Left forelimb (tissue), 1 donor: ENCODE data around the gene GNA12.

Experiments
- DNase-seq: peaks from one replicate; pipeline ENCODE4 v3.0.0-alpha.2; 2018; ENCODE audit warnings: low spot score

The GNA12 gene

DNA sequence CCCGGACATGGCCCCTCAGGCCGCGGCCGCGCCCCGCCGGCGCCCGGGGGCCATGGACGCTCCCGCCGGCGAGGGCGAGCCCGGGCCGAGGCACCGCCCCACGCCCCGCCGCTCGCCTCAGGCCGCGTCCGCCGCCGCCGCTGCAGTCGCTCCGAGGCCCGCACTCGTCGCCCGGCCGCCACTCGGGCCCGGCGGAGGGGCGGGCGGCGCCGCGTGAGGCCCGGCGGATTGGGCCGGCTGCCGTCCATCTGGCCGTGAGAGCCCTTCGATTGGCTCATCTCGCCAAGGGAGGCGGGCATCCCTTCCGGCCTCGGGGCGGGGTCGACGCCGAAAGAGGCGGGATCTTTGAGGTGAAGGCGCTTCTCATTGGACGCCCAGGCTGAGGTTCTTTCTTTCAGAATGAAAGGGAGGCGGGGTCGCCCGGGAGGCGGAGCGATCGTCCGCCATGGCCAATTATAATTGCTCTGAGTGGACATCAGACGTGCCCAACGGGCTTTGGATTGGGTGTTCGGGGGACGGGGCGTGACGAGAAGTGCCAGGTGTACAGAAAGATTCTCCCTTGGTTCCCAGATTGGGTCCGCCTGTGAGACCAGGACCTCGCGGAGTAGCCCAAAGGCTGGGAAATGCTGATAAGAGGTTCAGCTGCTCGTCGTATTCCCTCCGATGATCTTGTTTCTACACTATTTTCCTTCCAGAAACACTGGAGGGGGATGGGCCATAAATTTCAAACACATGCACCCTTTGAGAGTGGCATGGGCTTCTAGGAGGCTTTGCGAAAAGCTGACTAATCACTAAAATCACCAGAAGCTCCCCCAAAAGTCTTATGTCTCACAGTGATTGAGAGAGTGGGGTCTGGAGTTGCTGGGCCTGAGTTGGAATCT lies at the start of gene GNA12:
Gene GNA12, minus strand, starts transcription at position 156 of the 881 bp plus-strand sequence. Its CDS starts 147 bp downstream, at position 9.
- DNase-seq, result peak; percentile 99

DNA sequence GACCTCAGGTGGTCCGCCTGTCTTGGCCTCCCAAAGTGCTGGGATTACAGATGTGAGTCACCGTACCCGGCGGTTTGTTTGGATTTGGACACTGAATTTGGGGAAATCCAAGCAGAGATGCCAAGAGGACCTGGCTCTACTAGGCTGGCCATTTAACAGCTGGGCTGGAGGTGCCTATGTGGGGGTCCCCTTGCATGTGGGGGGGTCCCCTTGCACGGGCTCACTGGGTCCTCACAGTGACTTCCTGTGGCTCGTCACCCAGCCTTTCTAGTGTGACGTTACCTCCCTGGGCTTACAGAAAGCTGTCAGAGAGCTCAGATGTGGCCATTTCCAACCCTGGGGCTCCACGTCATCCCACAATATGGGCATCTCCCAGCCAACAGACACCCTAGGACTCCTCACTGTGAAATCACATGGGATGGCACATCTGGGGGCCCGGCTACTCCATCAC lies 49.3 kb upstream of the GNA12 start:
- no peak for DNase-seq

DNA sequence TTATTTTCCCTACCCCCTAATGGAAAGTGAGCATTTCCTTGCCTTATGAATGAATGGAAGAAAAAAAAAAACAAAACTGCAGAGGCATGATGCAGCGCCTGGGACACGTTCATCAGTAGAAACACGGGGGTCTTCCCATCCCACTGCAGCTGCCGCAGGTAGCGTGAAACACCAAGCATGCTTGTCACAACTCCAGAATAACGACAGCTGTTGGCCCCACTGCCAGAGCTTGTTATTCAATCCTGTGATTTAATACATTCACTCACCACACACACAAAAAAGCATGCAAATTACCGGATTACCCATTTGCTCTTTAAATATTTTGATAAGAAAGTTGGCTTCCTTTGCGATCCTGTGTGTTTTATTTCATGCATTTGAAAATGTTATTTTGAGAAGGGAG lies 48.4 kb upstream of the GNA12 start:
- no peak for DNase-seq

GRCh38 chr7:2887816-2888215 lies 43.7 kb upstream of the GNA12 start:
- no peak for DNase-seq

DNA sequence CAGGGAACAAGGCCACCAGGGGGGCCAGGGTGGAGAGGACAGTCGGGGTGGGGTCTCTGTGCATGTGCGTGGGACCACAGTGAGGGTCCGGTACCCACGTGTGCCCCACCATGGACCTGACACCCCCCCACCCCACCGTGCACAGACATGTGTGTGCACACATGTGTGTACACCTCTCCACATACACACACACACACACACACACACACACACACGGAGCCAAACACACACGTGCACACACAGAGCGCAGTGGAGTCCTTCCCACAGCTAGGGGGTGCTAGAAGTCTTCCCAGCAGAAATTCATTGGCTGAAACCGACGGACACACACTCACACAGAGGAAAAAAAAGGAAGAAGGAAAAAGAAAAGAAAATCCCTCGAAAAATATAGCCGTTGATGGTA lies 42.8 kb upstream of the GNA12 start:
- no peak for DNase-seq

- DNase-seq, result no peak
These were observed 42.3 kb upstream of the GNA12 start for GRCh38 chr7:2886391-2886790.

DNA sequence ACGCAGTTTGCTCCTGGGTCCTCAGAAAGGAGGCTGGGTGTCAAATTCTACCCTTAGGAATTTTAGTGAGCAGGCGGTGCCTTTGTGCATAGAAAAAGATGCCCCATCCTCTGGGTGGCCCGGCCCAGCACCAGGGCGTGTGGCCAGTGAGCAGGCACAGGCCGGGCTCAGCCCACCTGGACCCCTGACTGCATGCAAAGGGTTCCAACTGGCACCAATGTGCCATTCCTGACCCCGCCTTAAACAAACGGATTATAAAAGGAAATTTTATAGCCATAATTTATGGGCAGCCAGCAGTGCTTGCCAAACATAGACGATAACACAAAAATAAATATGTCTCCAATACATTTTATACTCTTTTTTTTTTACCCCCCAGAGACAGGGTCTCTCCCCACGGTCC lies 40.1 kb upstream of the GNA12 start:
- DNase-seq, result no peak

- DNase-seq, result no peak
These were observed 39.0 kb upstream of the GNA12 start for GRCh38 chr7:2883101-2883500.

- DNase-seq, result no peak
These were observed 38.0 kb upstream of the GNA12 start for GRCh38 chr7:2882111-2882510.

DNA sequence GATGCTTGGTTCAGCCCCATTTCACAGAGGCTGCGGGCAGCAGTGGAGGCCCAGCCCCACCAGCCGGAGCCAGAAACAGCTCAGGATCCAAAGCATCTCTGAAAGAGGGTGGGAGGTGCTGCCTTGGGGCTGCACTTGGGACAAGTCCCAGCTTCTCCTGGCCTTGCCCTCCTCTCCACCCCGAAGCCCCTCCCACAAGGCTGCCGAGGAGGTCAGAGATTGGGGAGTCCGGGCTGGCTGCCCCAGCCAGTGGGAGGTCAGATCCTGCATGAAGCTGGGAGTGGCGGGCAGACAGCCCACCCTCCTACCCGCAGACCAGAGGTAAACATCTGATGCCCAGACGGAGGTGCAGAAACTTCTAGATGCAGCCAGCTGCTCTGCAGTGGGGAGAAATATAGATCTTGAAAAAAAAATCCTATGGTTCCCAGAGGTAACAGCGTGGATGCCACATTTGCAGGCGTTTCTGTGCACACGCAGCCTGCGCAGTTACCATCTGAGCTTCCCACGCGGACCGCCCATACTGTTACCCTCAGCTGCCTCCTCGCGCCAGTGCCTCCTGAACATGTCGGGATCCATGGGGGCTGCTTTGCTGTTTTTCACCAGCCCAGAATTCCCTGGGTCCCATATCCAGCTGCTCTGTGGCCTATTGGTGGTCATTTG lies 36.9 kb upstream of the GNA12 start:
- DNase-seq, result no peak

DNA sequence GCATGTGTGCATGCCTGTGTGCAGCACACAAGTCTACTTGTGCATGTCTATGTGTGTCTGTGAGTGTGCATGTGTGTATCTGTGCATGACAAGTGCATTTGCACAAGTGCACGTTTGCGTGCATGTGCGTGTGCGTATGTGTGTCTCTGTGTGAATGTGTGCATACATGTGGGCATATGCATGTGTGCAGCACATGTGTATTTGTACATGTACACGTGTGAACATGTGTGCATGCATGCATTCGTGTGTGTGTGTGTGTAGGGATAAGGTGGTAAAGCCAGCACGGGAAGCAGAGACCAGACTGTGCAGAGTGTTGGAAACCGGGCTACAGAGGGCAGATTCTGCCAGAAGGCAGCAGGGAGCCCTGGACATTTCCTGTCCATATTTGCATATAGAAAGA lies 35.9 kb upstream of the GNA12 start:
- DNase-seq, result no peak

DNA sequence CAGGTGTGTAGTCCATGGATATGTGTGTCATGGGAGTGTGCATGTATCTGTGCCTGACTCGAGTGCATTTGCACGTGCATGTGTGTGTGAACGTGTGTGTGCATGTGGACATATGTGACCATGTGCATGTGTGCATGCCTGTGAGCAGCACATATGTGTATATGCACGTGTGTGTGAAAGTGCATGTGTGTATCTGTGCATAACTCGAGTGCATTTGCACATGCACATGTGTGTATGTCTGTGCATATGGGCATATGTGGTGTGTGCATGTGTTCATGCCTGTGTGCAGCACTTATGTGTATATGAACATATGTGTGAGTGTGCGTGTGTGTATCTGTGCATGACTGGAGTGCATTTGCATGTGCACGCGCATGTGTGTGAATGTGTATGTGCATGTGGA lies 35.2 kb upstream of the GNA12 start:
- DNase-seq, result no peak

GRCh38 chr7:2878306-2878705 lies 34.2 kb upstream of the GNA12 start:
- no peak for DNase-seq

- no peak for DNase-seq
These were observed 32.1 kb upstream of the GNA12 start for GRCh38 chr7:2876031-2876731.

DNA sequence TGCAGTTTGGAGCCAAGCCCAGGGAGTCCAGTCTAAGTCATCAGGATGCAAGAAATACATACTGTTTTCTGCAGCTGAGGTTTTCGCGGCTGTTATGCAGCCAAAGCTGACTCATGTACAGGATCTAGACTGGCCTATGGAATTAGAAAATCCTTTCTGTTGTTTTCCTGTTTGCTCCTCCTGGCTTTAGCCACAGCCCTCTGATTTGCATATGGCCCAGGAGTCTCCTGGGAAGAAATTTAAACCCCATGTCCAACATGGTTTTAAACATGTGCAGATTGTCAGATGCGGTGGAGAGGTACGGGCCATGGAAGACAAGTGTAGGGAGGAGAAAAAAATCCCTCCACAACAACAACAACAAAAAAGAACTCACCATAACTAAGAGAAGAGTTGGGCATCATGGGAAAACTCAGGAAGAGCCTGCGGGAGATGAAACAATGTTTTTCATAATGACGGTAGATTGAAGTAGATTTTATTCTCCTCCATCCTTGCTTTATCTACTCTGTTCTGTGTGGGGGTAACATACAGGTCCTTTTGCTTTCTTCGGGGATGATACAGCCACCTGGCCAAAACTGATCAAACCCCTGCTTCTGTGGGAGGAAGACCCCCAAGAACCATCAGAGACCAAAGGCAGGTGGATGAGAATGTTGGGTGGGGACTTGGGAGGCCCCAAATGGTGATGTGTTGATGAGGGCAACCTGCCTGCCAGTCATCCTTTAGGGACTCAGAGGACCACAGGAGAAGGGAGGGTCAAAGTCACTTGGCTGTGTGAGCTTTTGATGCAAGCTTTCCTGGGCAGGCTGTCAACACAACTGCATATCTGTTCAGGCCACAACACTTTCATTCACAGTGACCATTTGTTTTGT lies 29.8 kb upstream of the GNA12 start:
- no peak for DNase-seq

GRCh38 chr7:2873146-2873545 lies 29.0 kb upstream of the GNA12 start:
- no peak for DNase-seq

GRCh38 chr7:2872296-2872874 lies 28.3 kb upstream of the GNA12 start:
- no peak for DNase-seq

DNA sequence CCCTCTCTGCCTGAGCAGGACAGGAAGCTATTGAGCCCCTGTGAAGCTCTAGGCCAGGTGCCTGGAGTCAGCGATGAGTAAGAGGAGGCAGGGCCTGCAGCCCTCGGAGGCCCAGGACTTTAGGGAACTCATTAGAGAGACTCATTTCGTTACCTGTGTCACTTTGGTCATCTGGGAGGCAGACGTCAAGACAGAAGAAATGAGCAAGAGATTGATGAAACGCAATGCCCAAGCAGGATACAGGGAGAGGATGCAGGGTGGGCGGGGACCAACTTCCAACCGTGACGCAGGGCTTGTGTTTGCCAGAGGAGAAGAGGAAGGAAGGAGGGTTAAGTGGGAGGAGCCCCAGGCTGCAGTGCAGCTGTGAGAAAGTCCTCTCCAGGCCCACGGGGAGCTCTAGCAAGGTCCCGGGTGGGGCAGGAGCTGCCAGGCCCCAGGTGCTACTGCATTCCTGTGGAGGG lies 26.4 kb upstream of the GNA12 start:
- DNase-seq, result no peak

GRCh38 chr7:2869981-2870380 lies 25.9 kb upstream of the GNA12 start:
- no peak for DNase-seq

GRCh38 chr7:2866601-2867000 lies 22.5 kb upstream of the GNA12 start:
- no peak for DNase-seq

- no peak for DNase-seq
These were observed 21.0 kb upstream of the GNA12 start for GRCh38 chr7:2864999-2865670.
